K562 (cell line): ENCODE data around the gene RAB31. TPM values are rescaled to one million over a fixed set of nuclear protein-coding genes. Genes with fewer than 3 reads are reported as not detected.
A peak's percentile ranks its signal among the peaks of the same experiment; 100 is the strongest.

ENCODE experiments used
- ARNT ChIP-seq, 2 experiments: fragments of 450-650 bp; IDR thresholded peaks; 2 replicates each; pipeline ENCODE4 v1.6.1; 2016; ENCODE audit warnings: mild to moderate bottlenecking in 1 of 2
- CBFA2T3 ChIP-seq: fragments of 450-650 bp; IDR thresholded peaks from 2 replicates; pipeline ENCODE4 v1.6.1; 2017
- CHD2 ChIP-seq: IDR thresholded peaks from 2 replicates; pipeline ENCODE4 v1.6.1; 2011; ENCODE audit warnings: low read depth, low read length
- CREB3 ChIP-seq: fragments of 450-650 bp; conservative IDR thresholded peaks from 2 replicates; pipeline ENCODE4 v1.6.1; 2016; ENCODE audit warnings: missing genetic modification characterization, low read depth, mild to moderate bottlenecking, missing compliant biosample characterization, moderate library complexity
- CREB5 ChIP-seq: fragments of 250-450 bp; sonication (Bioruptor Pico); IDR thresholded peaks from 2 replicates; pipeline ENCODE4 v1.5.0; 2020; ENCODE audit warnings: mild to moderate bottlenecking
- CSDE1 ChIP-seq, 2 experiments: fragments of 450-650 bp; IDR thresholded peaks; 2 replicates each; pipeline ENCODE4 v1.6.1; 2016; ENCODE audit warnings: mild to moderate bottlenecking in 1 of 2
- EP400 ChIP-seq: fragments of 450-650 bp; IDR thresholded peaks from 2 replicates; pipeline ENCODE4 v1.6.1; 2017; ENCODE audit warnings: antibody characterized with exemption, mild to moderate bottlenecking, moderate library complexity
- HCFC1 ChIP-seq: IDR thresholded peaks from 2 replicates; pipeline ENCODE4 v1.6.1; 2012; ENCODE audit warnings: low read depth, low read length, improper control_type of control experiment
- HDAC1 ChIP-seq, 2 experiments: fragments of 450-650 bp; IDR thresholded peaks; 2 replicates each; pipeline ENCODE4 v1.6.1; 2016 to 2017; ENCODE audit warnings: inconsistent platforms in 1 of 2, mild to moderate bottlenecking in 1 of 2, moderate library complexity in 1 of 2
- KLF16 ChIP-seq: IDR thresholded peaks from 2 replicates; pipeline ENCODE4 v1.6.1; 2016; ENCODE audit warnings: antibody characterized with exemption
- MECOM ChIP-seq: fragments of 250-450 bp; sonication (Bioruptor Pico); IDR thresholded peaks from 2 replicates; pipeline ENCODE4 v1.8.0; 2022; ENCODE audit warnings: inconsistent platforms
- MEF2A ChIP-seq: IDR thresholded peaks from 2 replicates; pipeline ENCODE4 v1.6.1; 2011; ENCODE audit warnings: low read depth, mild to moderate bottlenecking, low read length, moderate library complexity; ENCODE audit not compliant: control insufficient read depth
- MEIS2 ChIP-seq: fragments of 450-650 bp; IDR thresholded peaks from 2 replicates; pipeline ENCODE4 v1.6.1; 2014; ENCODE audit warnings: mild to moderate bottlenecking; ENCODE audit not compliant: partially characterized antibody
- NFRKB ChIP-seq: fragments of 450-650 bp; IDR thresholded peaks from 2 replicates; pipeline ENCODE4 v1.6.1; 2016; ENCODE audit warnings: low read depth
- RBM14 ChIP-seq: fragments of 200-400 bp; formaldehyde crosslinking; IDR thresholded peaks from 2 replicates; pipeline ENCODE4 v1.6.1; 2018; ENCODE audit warnings: low read depth, mild to moderate bottlenecking, low read length, moderate library complexity, borderline replicate concordance; ENCODE audit not compliant: insufficient read depth
- SETDB1 ChIP-seq: IDR thresholded peaks from one replicate; pipeline ENCODE4 v1.6.1; 2012; ENCODE audit warnings: low read length, control low read depth, inconsistent platforms
- THRB ChIP-seq: fragments of 450-650 bp; formaldehyde crosslinking; conservative IDR thresholded peaks from 2 replicates; pipeline ENCODE4 v1.4.0; 2022; ENCODE audit warnings: mild to moderate bottlenecking, missing genetic modification characterization
- XRCC3 ChIP-seq: fragments of 450-650 bp; IDR thresholded peaks from 2 replicates; pipeline ENCODE4 v1.6.1; 2017; ENCODE audit warnings: mild to moderate bottlenecking, moderate library complexity
- ZNF41 ChIP-seq: fragments of 250-450 bp; sonication (Bioruptor Pico); conservative IDR thresholded peaks from 2 replicates; pipeline ENCODE4 v1.4.0; 2020; ENCODE audit warnings: mild to moderate bottlenecking
- ZNF561 ChIP-seq: fragments of 450-650 bp; formaldehyde crosslinking; conservative IDR thresholded peaks from 2 replicates; pipeline ENCODE4 v1.4.0; 2020; ENCODE audit warnings: mild to moderate bottlenecking, moderate library complexity
- polyA plus RNA-seq, 8 experiments: library from polyadenylated mRNA; depleted of rRNA in 4 of 8; stranded (reverse) in 5 of 8; unstranded in 3 of 8; fragments of >200 nt; fragmentation: Nextera tagmentation in 2 of 8; fragmentation: Illumina TruSeq in 1 of 8; extraction: Ambion mirVana in 2 of 8; extraction: Trizol in 1 of 8; gene quantifications; 2 replicates each; pipeline versions ENCODE4 v1.2.1 to v1.2.3, GENCODE V29; 2011 to 2014; ENCODE audit warnings: inconsistent platforms in 1 of 8, missing spikeins in 1 of 8
- total RNA-seq, 7 experiments: library from RNA; depleted of rRNA in 6 of 7; stranded (reverse); fragments of >200 nt in 6 of 7; fragmentation: Illumina TruSeq in 2 of 7; extraction: Trizol in 2 of 7; gene quantifications; 2 replicates each; pipeline versions ENCODE4 v1.2.1 to v1.2.3, GENCODE V29; 2011 to 2021; ENCODE audit warnings: low replicate concordance in 1 of 7
- TF ChIP-seq, protein P1 (sequence below): IDR thresholded peaks from 3 replicates; pipeline ENCODE4 v1.6.1; 2011; ENCODE audit warnings: borderline replicate concordance, mild to moderate bottlenecking; ENCODE audit not compliant: insufficient read length, insufficient read depth
- TF ChIP-seq, protein P2 (sequence below): fragments of 250-450 bp; sonication (Bioruptor Pico); IDR thresholded peaks from 2 replicates; pipeline ENCODE4 v1.8.0; 2021; ENCODE audit warnings: moderate library complexity, mild to moderate bottlenecking, inconsistent platforms
- TF ChIP-seq, protein P3 (sequence below): fragments of 250-450 bp; sonication (Bioruptor Pico); IDR thresholded peaks from 2 replicates; pipeline ENCODE4 v1.5.0; 2022; ENCODE audit warnings: mild to moderate bottlenecking

The RAB31 gene
- total and polyA plus RNA-seq, 9 of the 15 experiments (the other 6 are each of a cell fraction or from before 2014, with no cell fraction given), result 20.7 to 70.4 (median 41.3) TPM

DNA sequence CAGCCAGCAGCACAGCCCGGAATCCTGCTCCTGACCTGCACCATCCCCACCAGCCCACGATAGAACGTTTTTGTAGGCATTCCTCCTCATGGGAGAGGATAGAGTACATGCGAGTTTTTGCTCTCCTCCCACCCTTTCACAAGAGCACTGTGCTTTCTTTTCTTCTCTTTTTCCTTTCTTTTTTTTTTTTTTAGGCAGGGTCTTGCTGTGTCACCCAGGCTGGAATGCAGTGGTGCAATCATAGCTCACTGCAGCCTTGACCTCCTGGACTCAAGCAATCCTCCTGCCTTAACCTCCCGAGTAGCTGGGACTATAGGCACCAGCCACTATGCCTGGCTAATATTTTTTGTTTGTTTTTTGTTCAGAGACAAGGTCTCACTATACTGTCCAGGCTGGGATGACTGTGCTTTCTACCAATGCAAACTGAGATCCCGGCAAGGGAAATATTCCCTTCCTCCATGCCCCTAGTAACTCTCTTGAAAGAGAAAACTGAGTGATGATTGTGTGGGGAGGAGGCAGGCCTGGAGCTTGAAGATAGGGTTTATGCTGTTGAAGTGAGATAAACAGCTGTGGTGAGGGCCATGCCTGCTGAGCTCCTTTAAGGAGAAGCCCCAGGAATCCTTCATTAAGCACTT, 95.1 kb downstream of the RAB31 start (continued):
- TF ChIP-seq ARNT (IDR thresholded peaks at IDR 0.05), result peak; percentile 97 to 99
- TF ChIP-seq CBFA2T3, result no peak
- TF ChIP-seq EP400, result peak; percentile 80
- no peak; the same call in 1 of the 2 replicates for TF ChIP-seq NFRKB
- TF ChIP-seq CREB5 (CRISPR knock-in tag), result no peak
- TF ChIP-seq, protein P1, sequence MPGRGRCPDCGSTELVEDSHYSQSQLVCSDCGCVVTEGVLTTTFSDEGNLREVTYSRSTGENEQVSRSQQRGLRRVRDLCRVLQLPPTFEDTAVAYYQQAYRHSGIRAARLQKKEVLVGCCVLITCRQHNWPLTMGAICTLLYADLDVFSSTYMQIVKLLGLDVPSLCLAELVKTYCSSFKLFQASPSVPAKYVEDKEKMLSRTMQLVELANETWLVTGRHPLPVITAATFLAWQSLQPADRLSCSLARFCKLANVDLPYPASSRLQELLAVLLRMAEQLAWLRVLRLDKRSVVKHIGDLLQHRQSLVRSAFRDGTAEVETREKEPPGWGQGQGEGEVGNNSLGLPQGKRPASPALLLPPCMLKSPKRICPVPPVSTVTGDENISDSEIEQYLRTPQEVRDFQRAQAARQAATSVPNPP, result no peak
- TF ChIP-seq, protein P2, sequence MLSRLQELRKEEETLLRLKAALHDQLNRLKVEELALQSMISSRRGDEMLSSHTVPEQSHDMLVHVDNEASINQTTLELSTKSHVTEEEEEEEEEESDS (CRISPR knock-in tag), result no peak
- TF ChIP-seq ZNF561 (CRISPR knock-in tag), result no peak
- TF ChIP-seq THRB (CRISPR knock-in tag), result no peak; the same call in 1 of the 2 replicates
- peak; percentile 28; the same call in 1 of the 2 replicates for TF ChIP-seq HCFC1
- TF ChIP-seq MECOM (CRISPR knock-in tag), result no peak
- TF ChIP-seq CSDE1 (IDR thresholded peaks at IDR 0.05), result no peak
- TF ChIP-seq RBM14, result no peak
- TF ChIP-seq MEF2A, result peak; percentile 66; the same call in 1 of the 2 replicates
- TF ChIP-seq CHD2, result 0 out of 2 replicates have a peak, but pooled peaks have one; percentile 57
- TF ChIP-seq HDAC1 (IDR thresholded peaks at IDR 0.05), result peak; percentile 27 to 86; a peak in 3 of 4 replicates
- TF ChIP-seq XRCC3, result no peak
- TF ChIP-seq SETDB1, result no peak
- TF ChIP-seq ZNF41 (CRISPR knock-in tag), result 0 out of 2 replicates have a peak, but pooled peaks have one; percentile 52
- TF ChIP-seq MEIS2, result peak; percentile 95
- TF ChIP-seq CREB3 (tag), result no peak; the same call in 1 of the 2 replicates
- TF ChIP-seq, protein P3, sequence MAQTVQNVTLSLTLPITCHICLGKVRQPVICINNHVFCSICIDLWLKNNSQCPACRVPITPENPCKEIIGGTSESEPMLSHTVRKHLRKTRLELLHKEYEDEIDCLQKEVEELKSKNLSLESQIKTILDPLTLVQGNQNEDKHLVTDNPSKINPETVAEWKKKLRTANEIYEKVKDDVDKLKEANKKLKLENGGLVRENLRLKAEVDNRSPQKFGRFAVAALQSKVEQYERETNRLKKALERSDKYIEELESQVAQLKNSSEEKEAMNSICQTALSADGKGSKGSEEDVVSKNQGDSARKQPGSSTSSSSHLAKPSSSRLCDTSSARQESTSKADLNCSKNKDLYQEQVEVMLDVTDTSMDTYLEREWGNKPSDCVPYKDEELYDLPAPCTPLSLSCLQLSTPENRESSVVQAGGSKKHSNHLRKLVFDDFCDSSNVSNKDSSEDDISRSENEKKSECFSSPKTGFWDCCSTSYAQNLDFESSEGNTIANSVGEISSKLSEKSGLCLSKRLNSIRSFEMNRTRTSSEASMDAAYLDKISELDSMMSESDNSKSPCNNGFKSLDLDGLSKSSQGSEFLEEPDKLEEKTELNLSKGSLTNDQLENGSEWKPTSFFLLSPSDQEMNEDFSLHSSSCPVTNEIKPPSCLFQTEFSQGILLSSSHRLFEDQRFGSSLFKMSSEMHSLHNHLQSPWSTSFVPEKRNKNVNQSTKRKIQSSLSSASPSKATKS (CRISPR knock-in tag), result no peak
- TF ChIP-seq KLF16, result peak; percentile 99
